ENCODE results near the gene MYRIP.

Gene MYRIP

DNA sequence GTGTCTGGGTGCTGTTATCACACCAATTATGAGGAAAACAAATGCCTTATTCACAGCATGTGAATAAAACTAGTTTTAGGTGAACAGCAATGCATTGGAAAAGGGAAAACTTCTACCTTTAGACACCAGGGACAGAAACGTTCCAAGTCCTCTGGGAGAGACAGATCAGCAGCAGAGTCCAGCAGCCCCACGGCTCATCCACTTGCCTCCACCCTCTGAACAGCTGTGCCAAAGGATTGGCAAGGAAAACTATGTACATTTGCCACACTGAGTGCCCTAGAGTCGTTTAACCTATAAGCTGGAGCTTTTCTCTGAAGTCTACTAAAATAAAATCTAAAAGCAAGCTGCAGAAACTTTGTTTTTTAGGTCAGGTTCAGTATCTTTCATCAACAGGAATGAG, 392.4 kb downstream of the MYRIP start:
- no peak overlapping the region for H2BK12ac ChIP-seq (ENCODE audit: low read length)
- no peak overlapping the region for H3K4me3 ChIP-seq (ENCODE audit: low read length in 2 of 2)
- H3K4me2 ChIP-seq (ENCODE audit: insufficient read depth, low read length, poor library complexity, severe bottlenecking), result no peak overlapping the region
- H3K36me3 ChIP-seq (replicated peaks in 1 of 2; ENCODE audit: control insufficient read depth in 2 of 2, insufficient read depth in 2 of 2, low read length in 2 of 2), result no peaks in the 10 kb centered on the region
- H4K8ac ChIP-seq (ENCODE audit: low read depth, low read length), result no peak overlapping the region
- H3K14ac ChIP-seq (ENCODE audit: low read length), result no peak overlapping the region
- H2AFZ ChIP-seq (ENCODE audit: low read length), result no peak overlapping the region
- H3K4ac ChIP-seq (ENCODE audit: low read length), result no peak overlapping the region
- no peaks in the 10 kb centered on the region for H3K79me1 ChIP-seq (ENCODE audit: low read depth, low read length)
- no peak overlapping the region for H3K18ac ChIP-seq (ENCODE audit: low read length)
- no peak overlapping the region for H2BK15ac ChIP-seq (ENCODE audit: low read length)
- H3K27ac ChIP-seq (replicated peaks; ENCODE audit: low read length), result no peak overlapping the region
- no peak overlapping the region for H3K9ac ChIP-seq (ENCODE audit: low read depth, low read length, poor library complexity)
- no peak for DNase-seq (ENCODE audit: low spot score)
- H3K23ac ChIP-seq (ENCODE audit: low read depth, low read length, poor library complexity), result no peak overlapping the region
- no peak overlapping the region for H4K91ac ChIP-seq (ENCODE audit: low read depth, low read length, poor library complexity)
- H3K4me1 ChIP-seq (ENCODE audit: control insufficient read depth in 2 of 2, insufficient read depth in 1 of 2, low read depth in 1 of 2, low read length in 2 of 2), result peaks cover 0 to 1% of the 10 kb centered on the region in 2 donors
- no peak overlapping the region for H2AK5ac ChIP-seq (ENCODE audit: low read depth, low read length)
- no peaks in the 10 kb centered on the region for H3K9me3 ChIP-seq (replicated peaks in 1 of 2; ENCODE audit: control insufficient read depth in 2 of 2, insufficient read depth in 1 of 2, low read depth in 1 of 2, low read length in 2 of 2)
- H2BK120ac ChIP-seq (ENCODE audit: low read depth, low read length), result no peak overlapping the region
- H3K27me3 ChIP-seq (ENCODE audit: control insufficient read depth in 3 of 3, insufficient read depth in 3 of 3, low read depth in 1 of 3, low read length in 3 of 3), result no peaks in the 10 kb centered on the region
- H2BK5ac ChIP-seq (ENCODE audit: low read length), result no peak overlapping the region
- WGBS, 2 donors (ENCODE audit: extremely low coverage in 2 of 2, insufficient read length in 2 of 2, insufficient replicate concordance in 1 of 2), result no CpG with 5 or more reads among the region's 3 CpGs

DNA sequence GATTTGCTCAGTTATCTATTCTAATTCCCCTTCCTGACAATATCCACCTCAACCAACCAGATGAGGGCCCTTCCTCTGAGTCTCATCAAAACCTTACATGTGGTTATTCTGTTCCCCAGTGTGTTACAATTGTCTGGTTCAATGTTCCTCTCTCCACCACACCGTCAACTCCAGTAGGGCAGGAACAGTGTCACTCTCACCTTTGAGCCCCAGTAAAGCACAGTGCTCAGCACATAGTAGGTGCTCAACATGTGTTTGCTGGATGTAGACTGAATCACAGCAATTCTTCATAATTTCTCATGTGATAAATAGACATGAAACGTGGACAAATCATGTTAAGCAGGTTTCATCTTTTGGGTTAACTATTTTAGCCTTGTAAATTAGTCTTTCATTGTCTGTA, 397.1 kb downstream of the MYRIP start:
- DNase-seq (ENCODE audit: low spot score), result no peak
- H3K27me3 ChIP-seq (ENCODE audit: control insufficient read depth in 3 of 3, insufficient read depth in 3 of 3, low read depth in 1 of 3, low read length in 3 of 3), result no peaks in the 10 kb centered on the region
- H3K4ac ChIP-seq (ENCODE audit: low read length), result no peak overlapping the region
- H3K36me3 ChIP-seq (replicated peaks in 1 of 2; ENCODE audit: control insufficient read depth in 2 of 2, insufficient read depth in 2 of 2, low read length in 2 of 2), result no peaks in the 10 kb centered on the region
- H3K14ac ChIP-seq (ENCODE audit: low read length), result no peak overlapping the region
- no peak overlapping the region for H3K4me2 ChIP-seq (ENCODE audit: insufficient read depth, low read length, poor library complexity, severe bottlenecking)
- no peaks in the 10 kb centered on the region for H3K9me3 ChIP-seq (replicated peaks in 1 of 2; ENCODE audit: control insufficient read depth in 2 of 2, insufficient read depth in 1 of 2, low read depth in 1 of 2, low read length in 2 of 2)
- peaks cover 0 to 2% of the 10 kb centered on the region in 2 donors for H3K4me1 ChIP-seq (ENCODE audit: control insufficient read depth in 2 of 2, insufficient read depth in 1 of 2, low read depth in 1 of 2, low read length in 2 of 2)
- H3K4me3 ChIP-seq (ENCODE audit: low read length in 2 of 2), result no peak overlapping the region
- no peak overlapping the region for H4K91ac ChIP-seq (ENCODE audit: low read depth, low read length, poor library complexity)
- WGBS, 2 donors (ENCODE audit: extremely low coverage in 2 of 2, insufficient read length in 2 of 2, insufficient replicate concordance in 1 of 2), result no CpG with 5 or more reads among the region's 2 CpGs
- no peak overlapping the region for H4K8ac ChIP-seq (ENCODE audit: low read depth, low read length)
- H3K18ac ChIP-seq (ENCODE audit: low read length), result no peak overlapping the region
- no peak overlapping the region for H2BK15ac ChIP-seq (ENCODE audit: low read length)
- no peak overlapping the region for H2BK12ac ChIP-seq (ENCODE audit: low read length)
- no peak overlapping the region for H2AFZ ChIP-seq (ENCODE audit: low read length)
- no peak overlapping the region for H2BK5ac ChIP-seq (ENCODE audit: low read length)
- no peak overlapping the region for H3K9ac ChIP-seq (ENCODE audit: low read depth, low read length, poor library complexity)
- H2AK5ac ChIP-seq (ENCODE audit: low read depth, low read length), result no peak overlapping the region
- H3K79me1 ChIP-seq (ENCODE audit: low read depth, low read length), result no peaks in the 10 kb centered on the region
- H2BK120ac ChIP-seq (ENCODE audit: low read depth, low read length), result no peak overlapping the region
- no peak overlapping the region for H3K23ac ChIP-seq (ENCODE audit: low read depth, low read length, poor library complexity)
- no peak overlapping the region for H3K27ac ChIP-seq (replicated peaks; ENCODE audit: low read length)

DNA sequence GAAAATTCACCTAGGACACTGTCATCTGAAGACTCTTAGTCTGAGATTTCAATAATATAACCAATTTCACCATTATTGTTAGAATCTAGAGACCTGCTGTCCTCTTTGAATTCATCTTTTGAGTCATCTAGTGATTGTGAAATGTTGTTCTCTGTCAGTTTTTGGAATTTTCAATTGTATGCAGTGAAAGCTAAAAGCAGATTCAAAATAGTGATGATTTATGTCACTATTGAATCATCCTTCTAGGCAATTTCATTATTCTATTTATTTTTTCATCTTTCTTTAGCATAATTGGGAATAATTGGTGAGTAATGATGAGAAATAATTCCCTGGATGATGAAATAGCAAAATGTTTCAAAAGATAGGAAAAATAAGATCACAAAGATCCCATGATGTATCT, 398.4 kb downstream of the MYRIP start:
- DNase-seq (ENCODE audit: low spot score), result no peak
- Histone ChIP-seq H3K79me1 (ENCODE audit: low read depth, low read length) (no peaks in the 10 kb centered on the region), H3K36me3 (replicated peaks in 1 of 2; ENCODE audit: control insufficient read depth in 2 of 2, insufficient read depth in 2 of 2, low read length in 2 of 2) (no peaks in the 10 kb centered on the region), H2AFZ (ENCODE audit: low read length) (no peak overlapping the region), H3K4ac (ENCODE audit: low read length) (no peak overlapping the region), H3K23ac (ENCODE audit: low read depth, low read length, poor library complexity) (no peak overlapping the region), H3K9me3 (replicated peaks in 1 of 2; ENCODE audit: control insufficient read depth in 2 of 2, insufficient read depth in 1 of 2, low read depth in 1 of 2, low read length in 2 of 2) (no peaks in the 10 kb centered on the region), H3K9ac (ENCODE audit: low read depth, low read length, poor library complexity) (no peak overlapping the region), H3K18ac (ENCODE audit: low read length) (no peak overlapping the region), H2BK12ac (ENCODE audit: low read length) (no peak overlapping the region), H3K14ac (ENCODE audit: low read length) (no peak overlapping the region), H3K4me1 (ENCODE audit: control insufficient read depth in 2 of 2, insufficient read depth in 1 of 2, low read depth in 1 of 2, low read length in 2 of 2) (peaks cover 0 to 2% of the 10 kb centered on the region in 2 donors), H2BK5ac (ENCODE audit: low read length) (no peak overlapping the region), H3K4me3 (ENCODE audit: low read length in 2 of 2) (no peak overlapping the region), H2BK15ac (ENCODE audit: low read length) (no peak overlapping the region), H3K27ac (replicated peaks; ENCODE audit: low read length) (no peak overlapping the region), H4K91ac (ENCODE audit: low read depth, low read length, poor library complexity) (no peak overlapping the region), H3K4me2 (ENCODE audit: insufficient read depth, low read length, poor library complexity, severe bottlenecking) (no peak overlapping the region), H2AK5ac (ENCODE audit: low read depth, low read length) (no peak overlapping the region), H3K27me3 (ENCODE audit: control insufficient read depth in 3 of 3, insufficient read depth in 3 of 3, low read depth in 1 of 3, low read length in 3 of 3) (no peaks in the 10 kb centered on the region), H2BK120ac (ENCODE audit: low read depth, low read length) (no peak overlapping the region), H4K8ac (ENCODE audit: low read depth, low read length) (no peak overlapping the region)

DNA sequence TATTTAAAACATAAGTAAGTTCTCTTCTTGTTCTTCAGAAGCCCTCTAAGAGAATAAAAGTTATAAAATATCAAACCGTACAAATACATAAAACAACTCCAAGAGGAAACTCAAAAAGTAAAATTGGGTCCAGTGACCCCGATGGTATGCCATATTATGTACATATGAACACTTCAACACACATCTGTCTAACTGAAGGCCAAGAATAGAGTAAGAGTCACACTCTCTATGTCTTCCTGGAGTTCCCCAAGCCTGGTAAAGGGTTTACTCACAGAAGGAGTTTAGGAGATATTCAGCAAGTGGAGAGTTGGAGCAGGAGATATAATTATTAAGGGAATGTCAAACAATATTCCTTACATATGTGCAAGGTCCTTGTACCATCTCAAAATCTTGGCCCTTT, 398.8 kb downstream of the MYRIP start:
- no peaks in the 10 kb centered on the region for H3K9me3 ChIP-seq (replicated peaks in 1 of 2; ENCODE audit: control insufficient read depth in 2 of 2, insufficient read depth in 1 of 2, low read depth in 1 of 2, low read length in 2 of 2)
- no peak overlapping the region for H3K27ac ChIP-seq (replicated peaks; ENCODE audit: low read length)
- WGBS, 2 donors (ENCODE audit: extremely low coverage in 2 of 2, insufficient read length in 2 of 2, insufficient replicate concordance in 1 of 2), result no CpG with 5 or more reads among the region's 2 CpGs

More for the DNA sequence above, 398.8 kb downstream of the MYRIP start:
- Histone ChIP-seq H3K79me1 (ENCODE audit: low read depth, low read length) (no peaks in the 10 kb centered on the region), H3K36me3 (replicated peaks in 1 of 2; ENCODE audit: control insufficient read depth in 2 of 2, insufficient read depth in 2 of 2, low read length in 2 of 2) (no peaks in the 10 kb centered on the region), H3K18ac (ENCODE audit: low read length) (no peak overlapping the region), H4K91ac (ENCODE audit: low read depth, low read length, poor library complexity) (no peak overlapping the region), H3K4me3 (ENCODE audit: low read length in 2 of 2) (no peak overlapping the region), H3K23ac (ENCODE audit: low read depth, low read length, poor library complexity) (no peak overlapping the region), H2AK5ac (ENCODE audit: low read depth, low read length) (no peak overlapping the region), H2BK5ac (ENCODE audit: low read length) (no peak overlapping the region), H3K27me3 (ENCODE audit: control insufficient read depth in 3 of 3, insufficient read depth in 3 of 3, low read depth in 1 of 3, low read length in 3 of 3) (no peaks in the 10 kb centered on the region), H2BK15ac (ENCODE audit: low read length) (no peak overlapping the region), H3K9ac (ENCODE audit: low read depth, low read length, poor library complexity) (no peak overlapping the region), H3K4me2 (ENCODE audit: insufficient read depth, low read length, poor library complexity, severe bottlenecking) (no peak overlapping the region), H4K8ac (ENCODE audit: low read depth, low read length) (no peak overlapping the region), H2BK120ac (ENCODE audit: low read depth, low read length) (no peak overlapping the region), H3K14ac (ENCODE audit: low read length) (no peak overlapping the region), H3K4ac (ENCODE audit: low read length) (no peak overlapping the region), H3K4me1 (ENCODE audit: control insufficient read depth in 2 of 2, insufficient read depth in 1 of 2, low read depth in 1 of 2, low read length in 2 of 2) (peaks cover 0 to 2% of the 10 kb centered on the region in 2 donors), H2AFZ (ENCODE audit: low read length) (no peak overlapping the region), H2BK12ac (ENCODE audit: low read length) (no peak overlapping the region)
- no peak for DNase-seq (ENCODE audit: low spot score)
